SJSA1 (cell line): ENCODE data around the gene ROBO1. TPM values are rescaled to one million over a fixed set of nuclear protein-coding genes. Genes with fewer than 3 reads are reported as not detected.
A peak's percentile ranks its signal among the peaks of the same experiment; 100 is the strongest.

ENCODE experiments used
- DNase-seq, 2 experiments: peaks; one replicate each; pipeline ENCODE4 v3.0.0-alpha.2; 2015 to 2020; ENCODE audit warnings: low spot score in 2 of 2, low read depth in 1 of 2
- H3K27ac ChIP-seq: fragments of 250-450 bp; sonication (Bioruptor Pico); 2 replicates; pipeline ENCODE4 v1.5.1; 2020; ENCODE audit warnings: mild to moderate bottlenecking, moderate library complexity
- H3K27me3 ChIP-seq: fragments of 250-450 bp; sonication (Bioruptor Pico); replicated peaks from 2 replicates; pipeline ENCODE4 v1.5.1; 2020; ENCODE audit warnings: mild to moderate bottlenecking, moderate library complexity
- H3K36me3 ChIP-seq: fragments of 250-450 bp; sonication (Bioruptor Pico); 2 replicates; pipeline ENCODE4 v1.5.1; 2020; ENCODE audit warnings: mild to moderate bottlenecking
- H3K4me1 ChIP-seq: fragments of 250-450 bp; sonication (Bioruptor Pico); replicated peaks from 2 replicates; pipeline ENCODE4 v1.6.1; 2021; ENCODE audit warnings: mild to moderate bottlenecking
- H3K4me3 ChIP-seq: fragments of 250-450 bp; sonication (Bioruptor Pico); 2 replicates; pipeline ENCODE4 v1.5.1; 2020; ENCODE audit warnings: mild to moderate bottlenecking
- H3K9me3 ChIP-seq: fragments of 250-450 bp; sonication (Bioruptor Pico); replicated peaks from 2 replicates; pipeline ENCODE4 v1.5.1; 2020; ENCODE audit warnings: mild to moderate bottlenecking
- total RNA-seq: library from RNA; depleted of rRNA; stranded (reverse); fragments of >200 nt; shearing (Covaris generic); gene quantifications from 2 replicates; pipeline ENCODE4 v1.2.3, GENCODE V29; 2014

ROBO1 gene
- total RNA-seq, 1 experiment from 2014 or later, result 38.9 TPM

DNA sequence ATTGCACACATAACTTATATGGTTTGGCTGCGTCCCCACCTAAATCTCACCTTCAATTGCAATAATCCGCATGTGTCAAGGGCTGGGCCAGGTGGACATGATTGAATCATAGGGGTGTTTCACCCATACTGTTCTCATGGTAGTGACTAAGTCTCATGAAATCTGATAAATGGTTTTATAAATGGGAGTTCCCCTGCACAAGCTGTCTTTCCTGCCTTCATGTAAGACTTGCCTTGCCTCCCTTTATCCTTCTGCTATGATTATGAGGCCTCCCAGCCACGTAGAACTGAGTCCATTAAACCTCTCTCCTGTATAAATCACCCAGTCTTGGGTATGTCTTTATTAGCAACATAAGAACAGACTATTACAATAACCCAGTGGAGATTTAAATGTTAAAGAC is 653.9 kb downstream of the ROBO1 start:
- no peak overlapping the region for H3K4me3 ChIP-seq
- H3K36me3 ChIP-seq, result no peaks in the 10 kb centered on the region
- H3K27ac ChIP-seq, result no peak overlapping the region
- H3K9me3 ChIP-seq, result no peaks in the 10 kb centered on the region
- DNase-seq, result no peak
- no peaks in the 10 kb centered on the region for H3K4me1 ChIP-seq
- no peaks in the 10 kb centered on the region for H3K27me3 ChIP-seq

- no peaks in the 10 kb centered on the region for H3K4me1 ChIP-seq
- H3K36me3 ChIP-seq, result no peaks in the 10 kb centered on the region
- H3K27ac ChIP-seq, result no peak overlapping the region
- no peak for DNase-seq
- no peaks in the 10 kb centered on the region for H3K27me3 ChIP-seq
- H3K4me3 ChIP-seq, result no peak overlapping the region
- no peaks in the 10 kb centered on the region for H3K9me3 ChIP-seq
Observed at GRCh38 chr3:79111375-79112052, 656.3 kb downstream of the ROBO1 start.

GRCh38 chr3:79109754-79110153 is 658.0 kb downstream of the ROBO1 start:
- Histone ChIP-seq H3K4me1 (no peaks in the 10 kb centered on the region), H3K4me3 (no peak overlapping the region), H3K9me3 (no peaks in the 10 kb centered on the region), H3K27ac (no peak overlapping the region), H3K36me3 (no peaks in the 10 kb centered on the region), H3K27me3 (no peaks in the 10 kb centered on the region)
- no peak for DNase-seq

DNA sequence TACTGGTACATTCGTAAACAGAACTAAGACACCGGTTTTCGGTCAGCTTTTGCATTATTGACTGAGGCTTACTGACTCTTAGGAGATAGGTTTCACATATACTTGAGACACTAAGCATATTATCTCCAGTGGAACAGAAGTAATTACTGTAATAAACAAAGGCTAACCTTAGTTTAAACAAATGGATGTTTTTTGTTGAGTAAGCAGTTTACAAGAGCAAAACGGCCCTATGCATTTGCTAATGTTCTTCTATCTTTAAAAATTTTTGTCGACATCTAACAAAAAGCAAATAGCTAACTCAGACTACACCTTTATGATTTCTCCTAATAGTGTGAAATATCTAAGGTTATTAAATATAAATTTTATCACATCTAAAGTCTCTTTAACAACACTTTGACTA is 664.5 kb downstream of the ROBO1 start:
- H3K9me3 ChIP-seq, result no peaks in the 10 kb centered on the region
- no peaks in the 10 kb centered on the region for H3K4me1 ChIP-seq
- no peaks in the 10 kb centered on the region for H3K36me3 ChIP-seq
- no peak overlapping the region for H3K4me3 ChIP-seq
- H3K27me3 ChIP-seq, result no peaks in the 10 kb centered on the region
- DNase-seq, result no peak
- no peak overlapping the region for H3K27ac ChIP-seq

DNA sequence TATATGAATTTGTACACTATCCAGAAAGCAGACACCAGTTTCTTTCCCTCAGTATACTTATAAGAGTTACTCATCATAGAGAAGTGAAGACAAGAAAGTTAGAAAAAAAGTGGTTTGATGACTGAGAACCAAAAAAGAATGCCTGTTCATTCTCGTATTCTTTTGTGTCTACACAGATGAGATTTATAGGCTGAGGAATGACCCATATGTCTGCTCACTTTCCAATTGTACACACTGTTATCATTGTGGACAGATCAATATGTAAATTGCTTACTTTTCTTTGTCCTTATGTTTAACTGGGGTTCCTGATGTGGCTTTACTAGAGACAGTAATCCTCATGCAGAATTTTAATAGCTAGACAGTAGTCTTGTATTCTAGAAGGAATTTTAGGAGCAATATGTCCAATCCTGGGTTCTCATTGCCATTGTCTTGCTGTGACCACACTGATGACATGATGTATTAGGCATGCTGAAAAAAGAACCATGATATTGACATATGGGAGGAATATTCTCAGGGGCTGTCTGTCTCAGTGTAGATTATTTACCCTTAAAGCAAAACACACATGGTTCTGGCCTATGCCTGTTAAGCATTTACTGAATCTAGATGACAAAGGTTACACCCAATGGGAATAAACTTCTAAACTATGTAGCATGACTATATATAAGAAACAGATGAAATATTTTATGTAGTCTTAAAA is 669.7 kb downstream of the ROBO1 start:
- Histone ChIP-seq H3K9me3 (no peaks in the 10 kb centered on the region), H3K27me3 (no peaks in the 10 kb centered on the region), H3K27ac (no peak overlapping the region), H3K36me3 (no peaks in the 10 kb centered on the region), H3K4me3 (no peak overlapping the region), H3K4me1 (no peaks in the 10 kb centered on the region)
- DNase-seq, result peak in 1 of 2 experiments; percentile 46

DNA sequence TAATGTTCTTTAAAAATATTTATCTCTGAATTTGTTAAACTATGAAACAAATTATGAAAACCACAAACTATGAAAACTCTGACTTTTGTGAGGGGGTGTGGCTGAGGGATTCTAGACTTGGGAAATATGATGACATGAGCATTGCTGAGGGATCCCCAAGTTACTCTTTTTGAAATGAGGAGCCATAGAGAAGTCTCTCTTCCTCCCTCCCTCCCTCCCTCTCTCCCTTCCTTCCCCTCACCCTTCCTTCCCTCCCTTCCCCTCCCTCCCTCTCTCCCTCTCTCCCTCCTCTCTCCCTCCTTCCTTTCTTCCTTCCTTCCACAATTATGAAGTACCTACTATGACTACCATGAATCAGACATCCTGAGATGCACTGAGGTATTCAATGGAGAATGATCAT is 673.1 kb downstream of the ROBO1 start:
- H3K9me3 ChIP-seq, result no peaks in the 10 kb centered on the region
- no peaks in the 10 kb centered on the region for H3K36me3 ChIP-seq
- DNase-seq, result no peak
- H3K27ac ChIP-seq, result no peak overlapping the region
- no peak overlapping the region for H3K4me3 ChIP-seq
- no peaks in the 10 kb centered on the region for H3K4me1 ChIP-seq
- no peaks in the 10 kb centered on the region for H3K27me3 ChIP-seq

DNA sequence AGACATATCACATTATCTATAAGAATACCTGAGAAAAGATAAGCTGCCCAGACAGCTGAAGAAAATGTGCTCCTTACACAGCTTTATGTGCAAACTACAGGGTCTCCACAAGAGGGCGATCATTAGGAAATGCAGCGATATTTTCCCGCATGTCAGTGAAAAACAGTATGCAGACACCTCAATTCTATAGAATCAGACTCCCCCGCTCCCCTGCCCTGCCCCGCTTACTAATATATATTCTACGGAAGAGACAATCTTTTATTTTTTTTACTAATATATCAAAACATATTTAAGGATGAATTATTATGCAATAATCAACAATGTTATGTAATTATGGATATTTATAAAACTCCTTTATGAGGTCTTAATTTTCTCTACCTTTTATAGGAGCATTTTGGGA is 681.3 kb downstream of the ROBO1 start:
- no peak overlapping the region for H3K27ac ChIP-seq

GRCh38 chr3:79085171-79085570 is 682.6 kb downstream of the ROBO1 start:
- DNase-seq, result peak in 1 of 2 experiments; percentile 17
- peaks cover 10% of the 10 kb centered on the region for H3K4me1 ChIP-seq
- no peaks in the 10 kb centered on the region for H3K36me3 ChIP-seq
- no peak overlapping the region for H3K4me3 ChIP-seq
- H3K27me3 ChIP-seq, result no peaks in the 10 kb centered on the region
- H3K27ac ChIP-seq, result no peak overlapping the region
- no peaks in the 10 kb centered on the region for H3K9me3 ChIP-seq

More for the DNA sequence above, 681.3 kb downstream of the ROBO1 start:
- Histone ChIP-seq H3K9me3 (no peaks in the 10 kb centered on the region), H3K27me3 (no peaks in the 10 kb centered on the region), H3K36me3 (no peaks in the 10 kb centered on the region), H3K4me3 (no peak overlapping the region), H3K4me1 (peaks cover 10% of the 10 kb centered on the region)
- peak; percentile 44 to 48 for DNase-seq

GRCh38 chr3:79081335-79081734 is 686.5 kb downstream of the ROBO1 start:
- no peak overlapping the region for H3K27ac ChIP-seq
- H3K4me1 ChIP-seq, result peaks cover 5% of the 10 kb centered on the region; the same call in 1 of the 2 replicates
- H3K36me3 ChIP-seq, result no peaks in the 10 kb centered on the region
- no peak overlapping the region for H3K4me3 ChIP-seq
- H3K27me3 ChIP-seq, result no peaks in the 10 kb centered on the region
- no peak for DNase-seq
- no peaks in the 10 kb centered on the region for H3K9me3 ChIP-seq

DNA sequence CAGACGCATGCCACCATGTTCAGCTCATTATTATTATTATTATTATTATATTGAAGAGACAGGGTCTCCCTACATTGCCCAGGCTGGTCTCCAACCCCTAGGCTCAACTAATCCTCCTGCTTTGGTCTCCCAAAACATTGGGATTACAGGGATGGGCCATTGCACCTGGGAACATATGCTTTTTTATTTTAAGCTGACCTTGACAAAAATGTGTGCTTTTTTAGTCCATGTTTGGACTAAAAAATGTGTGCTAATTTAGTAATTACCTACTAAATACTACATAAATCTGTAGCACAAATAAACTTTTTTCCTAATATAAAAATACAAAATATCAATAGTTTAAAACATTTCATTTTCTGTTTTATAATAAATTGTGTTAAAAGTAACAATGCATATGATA is 693.2 kb downstream of the ROBO1 start:
- no peak for DNase-seq
- Histone ChIP-seq H3K36me3 (no peaks in the 10 kb centered on the region), H3K27ac (no peak overlapping the region)

GRCh38 chr3:79067734-79068133 is 700.1 kb downstream of the ROBO1 start:
- Histone ChIP-seq H3K9me3 (no peaks in the 10 kb centered on the region), H3K27me3 (no peaks in the 10 kb centered on the region), H3K4me1 (no peaks in the 10 kb centered on the region), H3K4me3 (no peak overlapping the region), H3K36me3 (no peaks in the 10 kb centered on the region), H3K27ac (no peak overlapping the region)
- DNase-seq, result no peak

More for the DNA sequence above, 693.2 kb downstream of the ROBO1 start:
- H3K9me3 ChIP-seq, result no peaks in the 10 kb centered on the region
- no peaks in the 10 kb centered on the region for H3K4me1 ChIP-seq
- H3K4me3 ChIP-seq, result no peak overlapping the region
- H3K27me3 ChIP-seq, result no peaks in the 10 kb centered on the region

GRCh38 chr3:79066481-79066880 is 701.3 kb downstream of the ROBO1 start:
- Histone ChIP-seq H3K27ac (no peak overlapping the region), H3K36me3 (no peaks in the 10 kb centered on the region), H3K9me3 (no peaks in the 10 kb centered on the region), H3K4me3 (no peak overlapping the region), H3K4me1 (no peaks in the 10 kb centered on the region), H3K27me3 (no peaks in the 10 kb centered on the region)
- no peak for DNase-seq

- Histone ChIP-seq H3K9me3 (no peaks in the 10 kb centered on the region), H3K36me3 (no peaks in the 10 kb centered on the region), H3K27me3 (no peaks in the 10 kb centered on the region), H3K27ac (no peak overlapping the region), H3K4me1 (no peaks in the 10 kb centered on the region), H3K4me3 (no peak overlapping the region)
- DNase-seq, result no peak
Observed at GRCh38 chr3:79063624-79064023, 704.2 kb downstream of the ROBO1 start.

GRCh38 chr3:79057756-79058155 is 710.0 kb downstream of the ROBO1 start:
- Histone ChIP-seq H3K36me3 (no peaks in the 10 kb centered on the region), H3K9me3 (no peaks in the 10 kb centered on the region), H3K4me3 (no peak overlapping the region), H3K4me1 (no peaks in the 10 kb centered on the region), H3K27me3 (no peaks in the 10 kb centered on the region), H3K27ac (no peak overlapping the region)
- no peak for DNase-seq
